Smooth muscle cell (in vitro differentiated cells): Measurements from ENCODE around the gene THYN1. TPM values are rescaled to one million over a fixed set of nuclear protein-coding genes. Genes with fewer than 3 reads are reported as not detected.

Experiments
- DNase-seq: peaks from one replicate; lab custom pipeline; 2025; ENCODE audit not compliant: unreplicated experiment; lab: John Stamatoyannopoulos, UW
- H2AFZ ChIP-seq: fragments of 200-600 bp; sonication (generic); 2 replicates; pipeline ENCODE4 v1.6.0; 2016; ENCODE audit warnings: antibody characterized with exemption, low read depth, mild to moderate bottlenecking
- H3F3A ChIP-seq: fragments of 200-600 bp; sonication (generic); 2 replicates; pipeline ENCODE4 v1.6.0; 2017; ENCODE audit warnings: antibody characterized with exemption, low read depth
- H3K27ac ChIP-seq: fragments of 200-600 bp; sonication (generic); 2 replicates; pipeline ENCODE4 v1.5.1; 2016; ENCODE audit warnings: low read depth, mild to moderate bottlenecking
- H3K27me3 ChIP-seq: fragments of 200-600 bp; sonication (generic); 2 replicates; pipeline ENCODE4 v1.6.1; 2016; ENCODE audit warnings: low read depth, mild to moderate bottlenecking
- H3K36me3 ChIP-seq: fragments of 200-600 bp; sonication (generic); 2 replicates; pipeline ENCODE4 v1.5.1; 2016; ENCODE audit warnings: low read depth
- H3K4me1 ChIP-seq: fragments of 200-600 bp; sonication (generic); 2 replicates; pipeline ENCODE4 v1.5.1; 2016; ENCODE audit warnings: low read depth
- H3K4me2 ChIP-seq: fragments of 200-600 bp; sonication (generic); 2 replicates; pipeline ENCODE4 v1.6.0; 2016; ENCODE audit warnings: mild to moderate bottlenecking
- H3K4me3 ChIP-seq: fragments of 200-600 bp; sonication (generic); 2 replicates; pipeline ENCODE4 v1.5.1; 2016; ENCODE audit warnings: mild to moderate bottlenecking
- H3K79me2 ChIP-seq: fragments of 200-600 bp; sonication (generic); 2 replicates; pipeline ENCODE4 v1.6.0; 2016; ENCODE audit warnings: low read depth, mild to moderate bottlenecking
- H3K9ac ChIP-seq: fragments of 200-600 bp; sonication (generic); 2 replicates; pipeline ENCODE4 v1.6.0; 2016; ENCODE audit warnings: low read depth
- H3K9me3 ChIP-seq: fragments of 200-600 bp; sonication (generic); replicated peaks from 2 replicates; pipeline ENCODE4 v1.5.1; 2016; ENCODE audit warnings: low read depth
- H4K20me1 ChIP-seq: fragments of 200-600 bp; sonication (generic); 2 replicates; pipeline ENCODE4 v1.6.0; 2016; ENCODE audit warnings: low read depth
- WGBS: methylation state at CpG from one replicate; pipeline ENCODE4 v1.1.7; 2016; ENCODE audit warnings: low lambda C conversion rate; 5-methylcytosine and 5-hydroxymethylcytosine counted together
- polyA plus RNA-seq: library from polyadenylated mRNA; unstranded; fragments of >200 nt; fragmentation: Nextera tagmentation; extraction: Ambion mirVana; gene quantifications from 2 replicates; pipeline ENCODE4 v1.2.1, GENCODE V29; 2016
- total RNA-seq: library from RNA; depleted of rRNA; stranded (reverse); fragments of >200 nt; gene quantifications from 2 replicates; pipeline ENCODE4 v1.2.3, GENCODE V29; 2014
- TF ChIP-seq, protein P1 (sequence below): fragments of 200-600 bp; sonication (generic); IDR thresholded peaks from 2 replicates; pipeline ENCODE4 v1.5.1; 2017; ENCODE audit warnings: borderline replicate concordance, mild to moderate bottlenecking, antibody characterized with exemption; ENCODE audit not compliant: insufficient read depth, poor library complexity, severe bottlenecking

The THYN1 gene
- total and polyA plus RNA-seq, 2 experiments from 2014 or later, result 41.3 to 49.7 TPM

DNA sequence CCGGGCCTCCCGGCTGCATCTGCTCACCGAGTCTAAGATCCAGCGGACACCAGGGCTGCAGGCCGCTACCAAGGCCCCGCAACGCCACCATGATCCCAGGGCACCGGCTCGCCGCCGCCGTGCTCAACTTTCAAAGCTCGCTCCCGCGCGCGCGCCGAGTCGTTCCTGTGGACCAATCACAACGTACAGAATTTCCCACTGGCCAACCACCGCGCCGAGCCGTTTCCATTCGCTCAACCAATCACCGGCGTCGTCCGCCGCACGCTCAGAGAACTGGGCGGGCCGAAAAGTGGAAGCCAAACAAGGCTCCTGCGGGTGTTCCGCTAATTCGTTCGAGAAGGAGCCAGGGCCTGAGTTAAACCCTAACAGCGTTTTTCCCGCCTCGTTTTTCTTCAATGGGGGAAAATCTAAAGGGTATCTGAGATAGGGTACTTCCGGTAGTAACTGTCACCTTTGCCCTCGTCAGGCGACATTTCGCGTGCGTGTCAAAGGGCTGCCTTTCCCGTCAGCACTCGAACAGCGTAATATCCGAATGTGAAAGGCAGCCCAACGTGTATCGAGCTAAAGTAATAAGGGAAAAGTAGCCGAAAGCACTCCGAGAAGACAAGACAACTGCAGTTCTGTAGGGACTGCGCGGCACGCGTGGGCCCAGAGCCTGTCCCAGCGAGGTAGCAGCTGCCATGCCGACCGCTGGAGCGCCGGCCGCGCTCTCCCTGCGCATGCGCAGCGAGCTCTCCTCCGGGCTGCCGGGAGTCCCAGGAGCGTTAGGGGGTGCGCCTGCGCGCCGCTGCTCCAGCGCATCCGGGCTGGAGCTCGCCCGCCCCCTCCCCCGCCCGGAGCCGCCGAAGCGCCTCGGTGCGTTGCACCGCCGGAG is 29.1 kb downstream of the THYN1 start, which contains the start of the genes NCAPD3 and VPS26B:
TSS of gene NCAPD3 (minus strand) at position 132 of the 874 bp plus-strand sequence. CDS start at position 91, 41 bp downstream.
TSS of gene VPS26B (plus strand) at position 836 of the 874 bp plus-strand sequence. CDS start 452 bp downstream, outside the sequence.
- Histone ChIP-seq H3K27ac (peak within 1 kb of the TSS; percentile 93), H3F3A (no peaks in the 10 kb centered on the region), H3K9me3 (no peaks in the 10 kb centered on the region), H2AFZ (peak within 1 kb of the TSS; percentile 100), H3K4me2 (peak within 1 kb of the TSS; percentile 94), H3K9ac (peak within 1 kb of the TSS; percentile 87), H3K4me3 (peak within 1 kb of the TSS; percentile 83), H3K27me3 (no peaks in the 10 kb centered on the region), H4K20me1 (peaks cover 39% of the 10 kb centered on the region), H3K36me3 (no peaks in the 10 kb centered on the region), H3K4me1 (peaks cover 15% of the 10 kb centered on the region), H3K79me2 (peaks cover 62% of the 10 kb centered on the region)
- peak; percentile 87 for DNase-seq
- under 1% methylated on average over 75 of the region's 89 CpGs for WGBS
- TF ChIP-seq, protein P1, sequence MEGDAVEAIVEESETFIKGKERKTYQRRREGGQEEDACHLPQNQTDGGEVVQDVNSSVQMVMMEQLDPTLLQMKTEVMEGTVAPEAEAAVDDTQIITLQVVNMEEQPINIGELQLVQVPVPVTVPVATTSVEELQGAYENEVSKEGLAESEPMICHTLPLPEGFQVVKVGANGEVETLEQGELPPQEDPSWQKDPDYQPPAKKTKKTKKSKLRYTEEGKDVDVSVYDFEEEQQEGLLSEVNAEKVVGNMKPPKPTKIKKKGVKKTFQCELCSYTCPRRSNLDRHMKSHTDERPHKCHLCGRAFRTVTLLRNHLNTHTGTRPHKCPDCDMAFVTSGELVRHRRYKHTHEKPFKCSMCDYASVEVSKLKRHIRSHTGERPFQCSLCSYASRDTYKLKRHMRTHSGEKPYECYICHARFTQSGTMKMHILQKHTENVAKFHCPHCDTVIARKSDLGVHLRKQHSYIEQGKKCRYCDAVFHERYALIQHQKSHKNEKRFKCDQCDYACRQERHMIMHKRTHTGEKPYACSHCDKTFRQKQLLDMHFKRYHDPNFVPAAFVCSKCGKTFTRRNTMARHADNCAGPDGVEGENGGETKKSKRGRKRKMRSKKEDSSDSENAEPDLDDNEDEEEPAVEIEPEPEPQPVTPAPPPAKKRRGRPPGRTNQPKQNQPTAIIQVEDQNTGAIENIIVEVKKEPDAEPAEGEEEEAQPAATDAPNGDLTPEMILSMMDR, result no peak

DNA sequence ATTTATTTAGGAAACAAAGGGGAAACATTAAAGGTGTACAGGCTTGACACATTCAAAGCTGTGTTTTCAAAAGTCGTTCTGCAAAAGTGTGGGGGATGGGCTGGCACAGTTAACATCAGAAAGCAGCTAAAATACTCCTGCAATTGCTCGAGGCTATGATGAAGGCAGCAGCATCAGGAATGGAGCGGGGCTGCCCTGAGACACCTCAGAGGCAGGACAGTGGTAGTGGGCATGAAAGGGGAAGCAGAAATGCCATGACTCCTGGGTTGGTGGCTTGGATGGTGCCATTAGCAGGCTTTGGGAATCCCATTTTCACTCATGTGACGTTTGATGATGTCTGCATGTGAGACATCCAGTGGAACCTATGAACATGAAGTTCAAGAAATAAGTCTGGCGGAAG is 30.0 kb downstream of the THYN1 start:
- TF ChIP-seq, protein P1, result no peak
- Histone ChIP-seq H3K4me2 (peak overlapping the region; percentile 94), H3K27me3 (no peaks in the 10 kb centered on the region), H3K36me3 (no peaks in the 10 kb centered on the region), H3K9me3 (no peaks in the 10 kb centered on the region), H3K9ac (peak overlapping the region; percentile 49), H3K4me1 (peaks cover 15% of the 10 kb centered on the region), H3F3A (no peaks in the 10 kb centered on the region), H3K4me3 (peak overlapping the region; percentile 83), H2AFZ (peak overlapping the region; percentile 100), H4K20me1 (peaks cover 29% of the 10 kb centered on the region), H3K79me2 (peaks cover 52% of the 10 kb centered on the region), H3K27ac (no peak overlapping the region)
- DNase-seq, result no peak
- 4% methylated on average over 5 of the region's 5 CpGs for WGBS

- Histone ChIP-seq H3K79me2 (peaks cover 17% of the 10 kb centered on the region), H3F3A (no peaks in the 10 kb centered on the region), H3K4me1 (no peaks in the 10 kb centered on the region), H3K9me3 (no peaks in the 10 kb centered on the region), H3K27ac (no peak overlapping the region), H3K4me3 (no peak overlapping the region), H2AFZ (no peak overlapping the region), H3K4me2 (no peak overlapping the region), H4K20me1 (no peaks in the 10 kb centered on the region), H3K36me3 (no peaks in the 10 kb centered on the region), H3K9ac (no peak overlapping the region), H3K27me3 (no peaks in the 10 kb centered on the region)
- DNase-seq, result no peak
- WGBS, result 95% methylated on average over 3 of the region's 3 CpGs
- TF ChIP-seq, protein P1, result no peak
These were observed 36.3 kb downstream of the THYN1 start for GRCh38 chr11:134216816-134217215.

GRCh38 chr11:134215836-134216235 is 37.3 kb downstream of the THYN1 start:
- H3F3A ChIP-seq, result no peaks in the 10 kb centered on the region
- TF ChIP-seq, protein P1, result no peak
- H3K79me2 ChIP-seq, result peaks cover 8% of the 10 kb centered on the region
- no peaks in the 10 kb centered on the region for H3K9me3 ChIP-seq
- no peak overlapping the region for H3K4me2 ChIP-seq
- H3K27me3 ChIP-seq, result no peaks in the 10 kb centered on the region
- no peak overlapping the region for H3K4me3 ChIP-seq
- DNase-seq, result no peak
- H3K36me3 ChIP-seq, result no peaks in the 10 kb centered on the region
- H3K27ac ChIP-seq, result no peak overlapping the region
- no peak overlapping the region for H3K9ac ChIP-seq
- no peaks in the 10 kb centered on the region for H3K4me1 ChIP-seq
- H2AFZ ChIP-seq, result no peak overlapping the region
- 87% methylated on average over 7 of the region's 7 CpGs for WGBS
- H4K20me1 ChIP-seq, result no peaks in the 10 kb centered on the region
